Urinary bladder (tissue), 4 donors: ENCODE measurements around the gene GSE1. TPM values are rescaled to one million over a fixed set of nuclear protein-coding genes. Genes with fewer than 3 reads are reported as not detected.

Experiments used
- DNase-seq: peaks from one replicate; pipeline ENCODE4 v3.0.0-alpha.2; 2015; ENCODE audit errors: extremely low spot score
- H3K27ac ChIP-seq: one replicate; pipeline ENCODE4 v1.5.1; 2013; ENCODE audit warnings: low read depth, mild to moderate bottlenecking, moderate library complexity
- H3K36me3 ChIP-seq: one replicate; pipeline ENCODE4 v1.6.1; 2013; ENCODE audit warnings: mild to moderate bottlenecking, moderate library complexity; ENCODE audit not compliant: insufficient read depth
- H3K4me1 ChIP-seq: one replicate; pipeline ENCODE4 v1.6.1; 2013; ENCODE audit warnings: mild to moderate bottlenecking, moderate library complexity; ENCODE audit not compliant: insufficient read depth
- H3K4me3 ChIP-seq: one replicate; pipeline ENCODE4 v1.5.1; 2013; ENCODE audit warnings: low read depth, low read length
- WGBS: extraction: QIAGEN DNeasy Blood & Tissue Kit; methylation state at CpG from one replicate; pipeline ENCODE4 v1.1.7; 2013; 5-methylcytosine and 5-hydroxymethylcytosine counted together
- polyA plus RNA-seq: library from polyadenylated mRNA; stranded (reverse); fragments of 200-250 nt; gene quantifications from one replicate; pipeline ENCODE4 v1.2.3, GENCODE V29; 2013
- total RNA-seq: library from RNA; depleted of rRNA; stranded (reverse); fragments of >200 nt; gene quantifications from one replicate; pipeline ENCODE4 v1.2.3, GENCODE V29; 2014
- donor health status: healthy with polysubstance abuse.
- donor health status: healthy.

Gene GSE1
- total and polyA plus RNA-seq, 2 donors: 29.7 to 33.4 TPM

DNA sequence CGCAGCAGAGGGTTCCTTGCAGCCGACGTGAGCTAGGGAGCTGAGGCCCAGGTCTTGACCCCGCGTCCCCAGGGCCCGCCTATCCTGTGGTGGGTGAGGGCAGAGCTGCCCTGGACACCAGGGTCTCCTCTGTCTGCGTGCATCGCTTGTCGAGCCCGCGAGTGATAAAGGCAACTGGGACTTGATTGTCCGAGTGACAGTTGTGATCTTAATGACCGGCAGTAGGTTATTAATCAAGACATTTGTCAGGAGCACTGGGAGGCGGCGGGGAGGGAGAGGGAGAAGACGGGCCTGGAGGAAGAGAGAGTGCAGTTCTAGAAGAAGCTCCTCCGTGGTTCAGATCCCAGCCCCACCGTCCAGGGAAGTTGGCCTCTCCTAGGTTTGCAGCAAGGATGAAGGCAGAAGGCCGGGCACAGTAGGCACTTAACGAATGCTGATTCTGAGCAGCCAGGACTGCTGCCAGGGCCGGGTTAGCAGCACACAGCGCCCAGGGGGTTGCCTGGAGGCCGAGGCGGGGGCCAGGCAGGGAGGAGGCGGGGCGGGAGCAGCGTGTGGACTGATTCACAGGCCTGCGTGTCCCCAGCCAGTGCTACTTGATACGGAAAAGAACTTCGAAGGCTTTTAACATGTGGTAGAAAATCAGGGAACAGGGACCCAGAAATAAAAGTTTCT is 11.3 kb upstream of the GSE1 start:
- no peaks in the 10 kb centered on the region for H3K36me3 ChIP-seq
- WGBS: 80% methylated on average over 30 of the region's 30 CpGs
- no peak overlapping the region for H3K27ac ChIP-seq
- H3K4me3 ChIP-seq: no peak overlapping the region
- no peak for DNase-seq
- no peaks in the 10 kb centered on the region for H3K4me1 ChIP-seq

DNA sequence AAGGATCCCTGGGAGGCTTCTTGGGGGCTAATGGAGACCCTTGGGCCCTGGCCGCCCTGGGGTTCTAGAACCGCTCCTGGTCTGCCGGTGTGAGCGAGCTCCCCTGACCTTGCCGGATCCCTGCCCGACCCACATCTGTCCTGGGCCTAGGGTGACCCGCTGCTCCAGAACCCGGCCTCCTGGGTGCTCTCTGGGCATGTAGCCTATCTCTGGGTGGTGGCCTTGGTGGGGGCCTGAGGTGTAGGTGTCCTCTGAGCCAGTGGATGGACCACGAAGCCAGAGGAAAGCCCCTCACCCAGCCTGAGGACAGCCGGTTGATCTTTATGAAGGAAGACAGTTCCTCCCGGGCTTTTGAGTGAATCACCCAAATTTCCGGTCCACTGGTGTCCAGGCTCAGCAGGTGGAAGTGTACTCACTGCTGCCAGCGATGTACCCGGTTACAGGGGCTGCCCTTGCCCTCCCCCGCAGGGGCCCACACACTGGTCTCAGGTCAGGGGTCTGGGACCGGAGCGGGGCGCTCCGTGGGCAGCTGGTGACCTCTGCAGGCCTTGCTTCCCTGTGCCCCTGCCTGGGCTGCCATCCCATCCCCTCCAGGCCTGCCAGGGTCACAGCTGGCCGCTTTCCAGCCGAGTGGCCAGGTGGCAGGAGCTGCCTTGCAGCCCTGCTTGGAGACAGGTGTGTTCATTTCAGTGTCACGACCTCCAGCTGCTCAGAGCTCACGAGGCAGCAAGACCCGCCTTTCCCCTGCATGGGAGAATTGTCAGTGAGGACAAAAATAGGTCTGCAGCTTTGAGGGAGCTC is 10.5 kb upstream of the GSE1 start:
- Histone ChIP-seq H3K4me1 (no peaks in the 10 kb centered on the region), H3K36me3 (no peaks in the 10 kb centered on the region), H3K4me3 (no peak overlapping the region), H3K27ac (no peak overlapping the region)
- WGBS: 88% methylated on average over 24 of the region's 24 CpGs
- DNase-seq: no peak

DNA sequence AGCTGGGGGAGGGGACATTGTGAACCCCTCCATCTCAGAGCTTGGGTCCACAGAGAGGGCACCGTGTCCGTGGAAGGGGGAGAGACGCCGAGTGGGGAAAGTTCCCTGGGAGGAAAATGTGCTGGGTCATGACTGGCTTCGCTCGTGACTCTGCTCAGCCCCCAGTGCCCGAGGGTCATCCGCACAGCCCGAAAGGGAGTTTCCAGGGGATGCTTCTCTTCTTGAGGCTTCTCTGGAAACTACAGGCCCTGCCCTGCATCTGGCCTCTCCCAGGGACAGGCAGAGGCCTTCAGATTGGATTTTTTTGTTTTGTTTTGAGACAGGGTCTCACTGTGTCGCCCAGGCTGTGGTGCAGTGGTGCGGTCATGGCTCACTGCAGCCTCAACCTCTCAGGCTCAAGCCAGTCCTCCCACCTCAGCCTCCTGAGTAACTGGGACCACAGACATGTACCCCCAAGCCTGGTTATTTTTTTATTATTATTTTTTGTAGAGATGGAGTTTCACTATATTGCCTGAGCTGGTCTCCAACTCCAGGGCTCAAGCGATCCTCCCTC is 9.8 kb upstream of the GSE1 start:
- WGBS: 84% methylated on average over 12 of the region's 12 CpGs
- no peak overlapping the region for H3K4me3 ChIP-seq
- H3K4me1 ChIP-seq: no peaks in the 10 kb centered on the region
- no peak for DNase-seq
- no peak overlapping the region for H3K27ac ChIP-seq
- no peaks in the 10 kb centered on the region for H3K36me3 ChIP-seq

DNA sequence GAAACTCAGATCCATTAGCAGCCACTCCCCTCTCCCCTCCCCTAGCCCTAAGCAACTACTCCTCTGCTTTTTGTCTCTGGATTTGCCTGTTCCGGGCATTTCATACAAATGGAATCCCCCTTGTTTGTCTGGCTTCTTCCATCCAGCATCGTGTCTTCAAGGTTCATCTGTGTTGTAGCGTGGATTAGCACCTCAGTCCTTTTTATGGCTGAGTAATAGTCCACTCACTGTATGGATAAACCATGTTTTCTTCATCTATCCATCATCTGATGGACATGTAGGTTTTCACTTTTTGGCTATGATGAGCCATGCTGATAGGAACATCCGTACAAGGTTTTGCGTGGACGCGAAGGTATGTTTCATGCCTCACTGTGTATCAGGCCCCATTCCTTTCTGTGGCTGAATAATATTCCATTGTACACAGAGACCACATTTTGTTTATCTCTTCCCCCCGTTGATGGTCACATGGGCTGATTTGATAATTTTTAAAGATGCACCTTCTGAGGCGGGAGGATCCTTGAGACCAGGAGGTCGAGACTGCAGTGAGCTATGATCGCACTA is 8.9 kb upstream of the GSE1 start:
- Histone ChIP-seq H3K4me3 (no peak overlapping the region), H3K4me1 (no peaks in the 10 kb centered on the region), H3K27ac (no peak overlapping the region)

DNA sequence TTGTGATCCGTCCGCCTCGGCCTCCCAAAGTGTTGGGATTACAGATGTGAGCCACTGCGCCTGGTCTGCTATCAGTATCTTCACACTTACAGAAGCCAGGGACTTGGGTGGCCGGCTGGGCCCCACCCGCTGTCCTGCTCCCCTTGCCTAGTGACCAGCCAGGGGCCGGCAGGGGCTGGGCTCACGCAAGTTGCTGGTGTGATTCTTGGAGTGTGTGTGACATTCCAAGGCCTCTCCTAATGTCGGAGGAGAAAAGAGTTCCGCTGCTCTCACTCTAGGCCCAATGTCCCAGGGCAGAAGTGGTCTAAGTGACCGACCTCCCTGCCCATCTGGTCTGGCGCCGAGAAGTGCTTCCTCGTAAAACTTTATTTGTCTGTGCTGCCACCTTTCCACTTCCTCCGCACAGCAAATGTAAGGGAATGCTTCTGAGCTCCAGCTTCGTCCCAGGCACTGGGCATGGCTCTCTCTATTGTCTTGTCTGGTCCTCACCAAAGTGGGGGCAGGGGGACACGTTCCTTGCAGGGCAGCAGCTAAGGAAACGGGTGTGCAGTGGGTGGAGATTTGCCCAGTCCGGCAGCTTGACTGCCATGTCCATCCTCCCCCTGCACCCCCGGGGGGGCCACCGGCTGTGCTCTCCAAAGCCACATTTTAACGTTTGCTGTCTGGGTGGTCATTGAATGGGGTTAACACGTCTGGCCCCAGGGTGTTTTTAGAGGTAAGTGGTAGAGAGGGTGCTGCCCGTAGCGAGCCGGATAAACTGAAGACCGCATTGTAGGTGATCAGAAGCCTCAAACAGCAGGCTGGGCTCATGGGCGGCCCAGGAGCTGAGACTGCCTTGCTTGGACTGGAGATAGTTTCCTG is 7.8 kb upstream of the GSE1 start:
- Histone ChIP-seq H3K4me1 (no peaks in the 10 kb centered on the region), H3K4me3 (no peak overlapping the region), H3K36me3 (no peaks in the 10 kb centered on the region), H3K27ac (no peak overlapping the region)
- WGBS: 71% methylated on average over 28 of the region's 28 CpGs
- DNase-seq: no peak

More for the DNA sequence above, 8.9 kb upstream of the GSE1 start:
- DNase-seq: no peak
- WGBS: 92% methylated on average over 11 of the region's 11 CpGs
- H3K36me3 ChIP-seq: no peaks in the 10 kb centered on the region

DNA sequence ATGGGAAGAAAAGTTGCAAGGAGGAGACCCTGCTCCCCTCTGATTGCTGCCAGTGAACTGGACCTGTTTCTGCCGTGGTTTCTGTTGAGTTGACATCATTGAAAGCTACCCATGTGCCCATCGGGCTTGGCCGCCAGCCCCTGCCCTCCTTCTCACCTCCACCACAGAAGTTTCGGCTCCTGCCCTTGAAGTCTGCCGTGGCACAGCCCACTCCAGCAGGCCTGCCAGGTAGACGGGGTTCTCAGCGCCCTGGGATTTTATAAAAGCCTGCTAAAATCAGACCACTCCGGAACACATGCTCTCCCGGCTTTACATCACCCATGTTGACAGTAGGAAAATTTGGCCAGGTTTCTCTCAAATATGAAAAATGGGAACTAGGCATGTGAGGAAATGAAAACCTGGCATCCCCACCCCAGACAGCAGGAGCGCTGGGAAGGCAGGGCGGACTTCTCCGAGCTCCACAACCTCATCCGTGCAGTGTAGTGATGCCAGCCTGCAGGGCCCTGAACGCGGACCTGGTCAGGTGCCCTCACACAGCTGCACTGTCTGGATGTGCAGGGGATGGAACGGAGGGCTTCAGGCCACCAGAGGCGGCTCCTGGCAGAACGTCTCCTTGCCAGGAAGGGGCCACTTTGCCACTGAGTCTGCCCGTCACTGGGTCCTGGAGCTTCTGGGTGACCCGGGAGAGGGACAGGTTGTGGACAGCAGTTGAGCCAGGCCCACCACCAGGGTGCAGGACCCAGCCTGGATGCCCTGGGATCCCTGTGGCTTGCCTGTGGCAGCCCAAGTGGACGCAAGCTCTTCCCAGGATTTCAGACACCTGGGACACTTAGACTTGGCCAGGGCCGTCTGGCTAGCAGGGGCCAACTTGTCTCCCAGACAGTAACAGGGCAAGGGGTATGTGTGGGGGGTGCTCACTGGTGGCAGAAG is 6.9 kb upstream of the GSE1 start:
- Histone ChIP-seq H3K36me3 (no peaks in the 10 kb centered on the region), H3K4me1 (no peaks in the 10 kb centered on the region), H3K27ac (no peak overlapping the region), H3K4me3 (no peak overlapping the region)
- 84% methylated on average over 22 of the region's 22 CpGs for WGBS
- DNase-seq: no peak

DNA sequence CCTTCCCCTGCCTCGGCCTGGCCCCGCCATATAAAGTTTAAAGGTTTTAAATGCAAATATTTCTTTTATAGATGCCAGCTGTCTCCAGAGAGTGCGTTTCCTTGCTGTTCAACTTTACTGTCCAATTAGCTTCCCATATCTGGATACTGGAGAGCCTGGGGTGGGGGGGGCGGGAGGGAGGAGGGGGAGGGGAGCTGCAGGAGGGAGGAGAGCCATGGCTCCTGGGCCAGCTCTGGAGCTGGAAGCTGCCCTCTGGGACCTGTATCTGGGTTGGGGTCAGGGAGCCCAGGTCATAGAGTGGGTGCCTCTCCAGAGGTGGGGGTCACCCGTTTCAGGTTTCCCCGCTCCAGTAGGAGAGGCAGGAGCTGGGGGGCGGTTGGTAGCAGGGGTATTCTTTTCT is 6.2 kb upstream of the GSE1 start:
- DNase-seq: no peak
- Histone ChIP-seq H3K27ac (no peak overlapping the region), H3K36me3 (no peaks in the 10 kb centered on the region), H3K4me3 (no peak overlapping the region), H3K4me1 (no peaks in the 10 kb centered on the region)
- WGBS: 50% methylated on average over 7 of the region's 7 CpGs

DNA sequence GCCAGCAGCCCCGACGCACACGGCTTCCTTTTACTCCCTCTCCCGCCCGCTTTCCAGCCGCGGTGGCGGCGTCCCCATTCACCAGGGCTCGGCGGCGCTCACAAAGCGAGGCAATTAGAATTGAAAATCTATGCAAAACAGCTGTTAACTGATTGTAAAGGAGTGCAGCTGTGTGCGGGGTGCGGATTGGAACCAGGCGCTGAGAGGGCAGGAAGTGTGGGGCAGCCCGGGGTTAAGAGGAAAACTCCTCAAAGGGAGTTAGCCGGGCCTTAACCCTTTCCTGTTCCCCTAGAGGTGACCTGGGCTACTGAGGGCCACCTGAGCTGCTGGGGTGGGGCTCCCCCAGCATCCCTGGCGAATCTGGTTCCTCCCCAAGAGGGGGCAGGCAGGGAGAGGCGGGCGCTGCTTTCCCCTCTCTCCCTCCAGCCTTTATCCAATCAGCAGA is 5.8 kb upstream of the GSE1 start:
- Histone ChIP-seq H3K4me1 (no peaks in the 10 kb centered on the region), H3K36me3 (no peaks in the 10 kb centered on the region), H3K27ac (no peak overlapping the region), H3K4me3 (no peak overlapping the region)
- no peak for DNase-seq
- 37% methylated on average over 21 of the region's 21 CpGs for WGBS

DNA sequence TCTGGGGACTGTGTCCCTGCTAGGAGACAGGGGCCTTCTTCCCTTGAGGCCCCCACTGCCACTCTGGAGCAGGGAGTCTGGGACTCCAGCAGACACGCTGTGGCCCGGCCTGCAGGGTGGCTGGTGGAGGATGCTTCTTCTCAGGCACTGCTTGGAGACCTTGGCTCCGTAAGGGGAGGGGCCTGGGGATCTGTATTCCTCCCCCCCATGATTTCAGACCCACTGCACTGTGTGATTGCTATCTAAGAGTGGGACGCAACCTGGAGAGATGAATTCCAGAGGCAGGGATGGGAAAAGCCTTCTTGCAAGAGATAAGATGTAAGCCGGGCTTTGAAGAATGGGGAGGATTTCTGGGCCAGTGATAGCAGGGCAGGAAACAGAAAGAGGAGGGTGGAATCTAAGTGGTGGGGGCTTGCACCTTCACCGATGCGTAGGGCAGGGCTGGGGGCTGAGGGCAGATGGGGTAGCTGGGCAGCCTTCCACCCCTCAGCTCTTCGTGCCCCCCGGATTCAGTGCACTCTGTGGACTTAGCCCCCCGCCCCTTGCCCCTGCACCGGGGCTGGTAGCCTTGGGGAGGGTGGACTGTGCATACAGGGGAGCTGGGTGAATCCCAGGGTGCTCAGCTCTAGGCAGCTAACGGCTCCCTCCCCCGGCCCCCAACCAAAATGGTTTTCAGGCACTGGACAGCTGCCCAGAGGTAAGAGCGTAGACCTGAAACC is 5.2 kb upstream of the GSE1 start:
- no peak overlapping the region for H3K4me3 ChIP-seq
- 76% methylated on average over 14 of the region's 14 CpGs for WGBS
- H3K4me1 ChIP-seq: no peaks in the 10 kb centered on the region
- no peak for DNase-seq
- H3K27ac ChIP-seq: no peak overlapping the region
- no peaks in the 10 kb centered on the region for H3K36me3 ChIP-seq

DNA sequence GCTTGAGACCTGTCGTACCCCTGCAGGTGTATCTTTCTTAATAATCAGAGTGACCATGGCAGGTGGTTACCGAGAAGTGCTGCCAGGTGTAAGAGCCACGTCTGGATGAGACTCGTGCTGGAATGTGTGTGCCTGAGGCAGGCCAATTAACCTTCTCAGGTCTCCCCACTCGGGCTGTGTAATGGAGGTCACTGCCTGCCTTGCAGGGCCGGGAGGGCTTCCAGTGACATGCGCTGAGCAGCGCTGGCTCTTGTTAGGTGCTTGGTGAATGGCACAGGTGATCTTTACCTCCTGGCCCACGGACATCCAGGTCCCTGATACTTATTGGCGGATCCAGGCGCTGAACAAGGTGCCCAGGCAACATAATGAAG is 4.6 kb upstream of the GSE1 start:
- Histone ChIP-seq H3K27ac (no peak overlapping the region), H3K4me1 (no peaks in the 10 kb centered on the region), H3K36me3 (no peaks in the 10 kb centered on the region), H3K4me3 (no peak overlapping the region)
- no peak for DNase-seq
- 90% methylated on average over 11 of the region's 11 CpGs for WGBS

DNA sequence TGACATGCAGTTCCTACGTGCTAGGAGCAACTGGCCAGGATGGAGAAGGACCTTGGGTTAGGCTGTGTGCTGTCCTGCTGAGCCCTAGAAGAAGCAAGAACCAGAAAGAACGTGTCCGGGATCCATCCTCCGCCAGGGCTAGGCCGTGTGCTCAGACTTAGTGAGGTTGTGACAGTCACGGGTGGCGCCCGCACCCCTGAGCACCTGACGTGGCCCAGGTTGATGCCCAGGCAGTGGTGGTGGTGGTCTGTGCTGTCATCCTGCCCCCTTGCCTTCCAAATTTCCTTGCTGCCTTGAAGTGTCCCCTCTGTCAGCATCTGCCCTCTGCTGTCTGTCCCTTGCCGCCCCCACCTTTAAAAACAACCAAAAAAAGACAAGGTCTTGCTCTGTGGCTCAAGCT is 4.2 kb upstream of the GSE1 start:
- DNase-seq: no peak
- 94% methylated on average over 10 of the region's 10 CpGs for WGBS
- no peaks in the 10 kb centered on the region for H3K36me3 ChIP-seq
- H3K27ac ChIP-seq: no peak overlapping the region
- H3K4me1 ChIP-seq: no peaks in the 10 kb centered on the region
- H3K4me3 ChIP-seq: no peak overlapping the region

DNA sequence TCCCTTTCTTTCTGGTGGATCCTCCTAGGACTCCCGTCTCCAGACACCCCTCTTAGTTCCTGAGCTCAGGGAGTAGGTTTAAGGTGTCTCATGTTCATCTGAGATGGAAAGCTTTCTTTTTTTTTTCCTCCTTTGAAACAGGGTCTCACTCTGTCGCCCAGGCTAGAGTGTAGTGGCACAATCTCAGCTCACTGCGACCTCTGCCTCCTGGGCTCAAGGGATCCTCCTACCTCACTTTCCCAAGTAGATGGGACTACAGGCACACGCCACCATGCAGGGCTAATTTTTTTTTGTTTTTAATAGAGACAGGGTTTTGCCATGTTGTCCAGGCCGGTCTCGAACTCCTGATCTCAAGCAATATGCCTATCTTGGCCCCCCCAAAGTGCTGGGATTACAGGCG is 3.6 kb upstream of the GSE1 start:
- Histone ChIP-seq H3K36me3 (no peaks in the 10 kb centered on the region), H3K27ac (no peak overlapping the region), H3K4me1 (no peaks in the 10 kb centered on the region), H3K4me3 (no peak overlapping the region)
- WGBS: 96% methylated on average over 7 of the region's 7 CpGs
- no peak for DNase-seq
